ENCODE results near the gene COPA. TPM values are rescaled to one million over a fixed set of nuclear protein-coding genes. Genes with fewer than 3 reads are reported as not detected.

The COPA gene
- total RNA-seq, 6 donors from 2014 or later = 99.4 to 165 (median 141) TPM

DNA sequence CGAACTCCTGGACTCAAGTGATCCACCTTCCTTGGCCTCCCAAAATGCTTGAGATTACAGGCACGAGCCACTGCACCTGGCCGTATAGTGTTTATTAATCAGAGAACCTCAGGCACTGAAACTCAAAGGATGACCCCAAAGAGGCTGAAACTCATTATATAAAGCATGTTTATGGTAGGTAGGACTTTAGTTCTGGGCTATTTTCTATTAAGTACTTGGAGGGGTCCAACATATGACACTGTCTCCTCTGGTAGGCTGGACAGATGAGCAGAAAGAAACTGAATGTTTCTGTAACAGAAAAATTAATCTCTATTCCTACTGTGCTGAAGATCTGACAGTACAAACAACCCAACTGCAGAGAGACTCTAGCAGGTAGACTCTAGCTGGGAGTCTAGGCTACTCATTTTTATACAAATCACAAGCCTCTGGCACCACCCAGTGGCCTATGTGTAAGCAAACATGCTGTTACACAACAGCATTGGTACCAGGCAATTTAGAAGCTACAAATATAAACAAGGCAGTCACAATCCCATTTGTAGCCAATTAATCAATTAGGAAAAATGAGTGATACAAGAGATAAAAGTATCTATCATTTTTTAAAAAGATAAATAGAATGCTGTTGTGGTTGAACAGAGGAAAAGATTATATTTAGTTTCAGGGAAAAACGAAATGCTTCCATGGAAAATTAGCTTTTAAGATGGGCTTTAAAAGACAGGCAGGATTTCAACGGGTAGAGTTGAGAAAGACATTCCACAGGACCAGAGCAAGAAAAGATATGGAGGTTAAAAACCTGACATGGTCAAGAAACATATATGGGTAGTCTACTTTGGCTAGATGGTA, 91.1 kb downstream of the COPA start:
- Histone ChIP-seq H3K27me3 (no peaks in the 10 kb centered on the region), H3K4me3 (no peak overlapping the region), H3K4me1 (peaks cover 10 to 24% (median 15%) of the 10 kb centered on the region in 4 donors), H3K9me3 (no peaks in the 10 kb centered on the region), H3K27ac (peak overlapping the region in 1 of 4 donors; percentile 9), H3K36me3 (peaks cover 0 to 5% (median 1%) of the 10 kb centered on the region in 4 donors)
- ATAC-seq (ENCODE audit: low FRiP score in 2 of 2) = peak; percentile 88 to 89
- WGBS, 2 donors = 72 to 82% methylated on average over 5 of the region's 5 CpGs
- TF ChIP-seq POLR2A (IDR thresholded peaks at IDR 0.05) = no peak
- peak; percentile 46 to 85 (median 72) for TF ChIP-seq CTCF (IDR thresholded peaks at IDR 0.05)
- peak in 1 of 2 donors; percentile 72 for DNase-seq

- DNase-seq (no peak), ATAC-seq (ENCODE audit: low FRiP score in 2 of 2) (no peak)
- no peak for TF ChIP-seq EP300 (IDR thresholded peaks at IDR 0.05)
- TF ChIP-seq POLR2AphosphoS5 (IDR thresholded peaks at IDR 0.05) = no peak
- no peak for TF ChIP-seq CTCF (IDR thresholded peaks at IDR 0.05)
- no peak for TF ChIP-seq POLR2A (IDR thresholded peaks at IDR 0.05)
- Histone ChIP-seq H3K4me1 (peaks cover 6 to 15% (median 9%) of the 10 kb centered on the region in 4 donors), H3K4me3 (no peak overlapping the region), H3K27me3 (no peaks in the 10 kb centered on the region), H3K36me3 (peaks cover 0 to 8% (median 1%) of the 10 kb centered on the region in 4 donors), H3K9me3 (no peaks in the 10 kb centered on the region), H3K27ac (peak overlapping the region in 1 of 4 donors; percentile 9)
These were observed 92.0 kb downstream of the COPA start for GRCh38 chr1:160251011-160251410.

GRCh38 chr1:160247053-160247452, 96.0 kb downstream of the COPA start:
- no peaks in the 10 kb centered on the region for H3K27me3 ChIP-seq
- no peak for DNase-seq
- H3K4me3 ChIP-seq = no peak overlapping the region
- WGBS, 2 donors = 87 to 94% methylated on average over 1 of the region's 1 CpG
- no peak for ATAC-seq (ENCODE audit: low FRiP score in 2 of 2)
- no peaks in the 10 kb centered on the region for H3K9me3 ChIP-seq
- H3K36me3 ChIP-seq = peaks cover under 1 to 17% (median 7%) of the 10 kb centered on the region in 4 donors
- peaks cover 8 to 17% (median 11%) of the 10 kb centered on the region in 4 donors for H3K4me1 ChIP-seq
- TF ChIP-seq POLR2A (IDR thresholded peaks at IDR 0.05) (no peak), CTCF (IDR thresholded peaks at IDR 0.05) (no peak), POLR2AphosphoS5 (IDR thresholded peaks at IDR 0.05) (no peak), EP300 (IDR thresholded peaks at IDR 0.05) (no peak)
- H3K27ac ChIP-seq = no peak overlapping the region

GRCh38 chr1:160245434-160245833, 97.6 kb downstream of the COPA start:
- Histone ChIP-seq H3K4me3 (no peak overlapping the region), H3K27me3 (no peaks in the 10 kb centered on the region), H3K27ac (no peak overlapping the region), H3K4me1 (peaks cover 0 to 10% (median 4%) of the 10 kb centered on the region in 4 donors), H3K36me3 (peaks cover 3 to 32% (median 8%) of the 10 kb centered on the region in 4 donors), H3K9me3 (no peaks in the 10 kb centered on the region)
- WGBS, 2 donors = 96 to 100% methylated on average over 1 of the region's 1 CpG
- DNase-seq (no peak), ATAC-seq (ENCODE audit: low FRiP score in 2 of 2) (no peak)
- TF ChIP-seq EP300 (IDR thresholded peaks at IDR 0.05) (no peak), CTCF (IDR thresholded peaks at IDR 0.05) (no peak), POLR2A (IDR thresholded peaks at IDR 0.05) (no peak), POLR2AphosphoS5 (IDR thresholded peaks at IDR 0.05) (no peak)

Measured in upper lobe of left lung (tissue), 6 donors.